ENCODE measurements around the gene RRP1B. TPM values are rescaled to one million over a fixed set of nuclear protein-coding genes. Genes with fewer than 3 reads are reported as not detected.

RRP1B gene
- total RNA-seq, 1 donor from 2014 or later = 45.0 TPM

DNA sequence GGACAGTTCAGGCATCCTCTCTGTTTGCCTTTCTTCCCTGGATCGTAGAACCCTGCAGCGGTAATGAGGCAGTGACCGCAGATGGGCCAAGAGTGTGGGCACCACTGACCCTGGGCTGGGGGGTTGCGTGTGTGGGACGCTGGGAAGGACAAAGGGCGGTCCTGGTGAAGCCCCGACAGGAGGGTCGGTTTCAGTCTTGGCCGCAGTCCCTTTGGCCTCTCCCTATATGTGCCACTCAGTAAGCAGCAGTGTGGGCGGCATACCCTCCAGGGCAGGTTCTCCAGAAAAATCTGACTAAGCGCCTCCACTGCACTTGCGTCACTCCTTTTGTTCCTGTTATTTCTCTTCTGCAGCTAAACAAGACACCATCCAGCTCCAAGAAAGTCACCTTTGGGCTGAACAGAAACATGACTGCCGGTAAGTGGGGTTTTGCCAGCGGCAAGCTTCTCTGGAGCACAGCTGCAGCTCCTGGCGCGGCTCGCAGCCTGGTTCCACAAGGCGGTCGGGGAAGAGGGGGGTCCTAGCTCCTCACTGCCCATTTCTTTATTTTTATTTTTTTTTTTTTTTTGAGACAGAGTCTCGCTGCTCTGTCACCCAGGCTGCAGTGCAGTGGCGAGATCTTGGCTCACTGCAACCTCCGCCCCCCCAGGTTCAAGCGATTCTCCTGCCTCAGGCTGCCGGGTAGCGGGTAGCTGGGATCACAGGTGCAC is 31.9 kb downstream of the RRP1B start:
- Mint-ChIP-seq H3K27ac (peak overlapping the region; percentile 57), H3K9me3 (no peaks in the 10 kb centered on the region), H3K4me1 (no peaks in the 10 kb centered on the region), H3K36me3 (peaks cover 22% of the 10 kb centered on the region), H3K4me3 (no peak overlapping the region), H3K27me3 (ENCODE audit: insufficient read depth, low read depth) (no peaks in the 10 kb centered on the region)
- Histone ChIP-seq H3K27me3 (no peaks in the 10 kb centered on the region), H3K4me1 (no peaks in the 10 kb centered on the region), H4K20me1 (ENCODE audit: low read depth) (no peaks in the 10 kb centered on the region), H3K4me3 (no peak overlapping the region), H3K4me2 (no peak overlapping the region), H3K9ac (no peak overlapping the region), H2AFZ (replicated peaks) (no peak overlapping the region), H3K79me2 (ENCODE audit: low read depth) (no peaks in the 10 kb centered on the region), H3F3A (ENCODE audit: low read depth) (no peaks in the 10 kb centered on the region), H3K9me3 (ENCODE audit: low read depth) (no peaks in the 10 kb centered on the region), H3K36me3 (no peaks in the 10 kb centered on the region), H3K27ac (no peak overlapping the region)
- DNase-seq (ENCODE audit: low spot score) = no peak
- TF ChIP-seq EZH2phosphoT487 (IDR thresholded peaks at IDR 0.05) (no peak), EZH2 (IDR thresholded peaks at IDR 0.05) (no peak)
- TF ChIP-seq, protein P1, sequence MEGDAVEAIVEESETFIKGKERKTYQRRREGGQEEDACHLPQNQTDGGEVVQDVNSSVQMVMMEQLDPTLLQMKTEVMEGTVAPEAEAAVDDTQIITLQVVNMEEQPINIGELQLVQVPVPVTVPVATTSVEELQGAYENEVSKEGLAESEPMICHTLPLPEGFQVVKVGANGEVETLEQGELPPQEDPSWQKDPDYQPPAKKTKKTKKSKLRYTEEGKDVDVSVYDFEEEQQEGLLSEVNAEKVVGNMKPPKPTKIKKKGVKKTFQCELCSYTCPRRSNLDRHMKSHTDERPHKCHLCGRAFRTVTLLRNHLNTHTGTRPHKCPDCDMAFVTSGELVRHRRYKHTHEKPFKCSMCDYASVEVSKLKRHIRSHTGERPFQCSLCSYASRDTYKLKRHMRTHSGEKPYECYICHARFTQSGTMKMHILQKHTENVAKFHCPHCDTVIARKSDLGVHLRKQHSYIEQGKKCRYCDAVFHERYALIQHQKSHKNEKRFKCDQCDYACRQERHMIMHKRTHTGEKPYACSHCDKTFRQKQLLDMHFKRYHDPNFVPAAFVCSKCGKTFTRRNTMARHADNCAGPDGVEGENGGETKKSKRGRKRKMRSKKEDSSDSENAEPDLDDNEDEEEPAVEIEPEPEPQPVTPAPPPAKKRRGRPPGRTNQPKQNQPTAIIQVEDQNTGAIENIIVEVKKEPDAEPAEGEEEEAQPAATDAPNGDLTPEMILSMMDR (IDR thresholded peaks at IDR 0.05) = no peak

DNA sequence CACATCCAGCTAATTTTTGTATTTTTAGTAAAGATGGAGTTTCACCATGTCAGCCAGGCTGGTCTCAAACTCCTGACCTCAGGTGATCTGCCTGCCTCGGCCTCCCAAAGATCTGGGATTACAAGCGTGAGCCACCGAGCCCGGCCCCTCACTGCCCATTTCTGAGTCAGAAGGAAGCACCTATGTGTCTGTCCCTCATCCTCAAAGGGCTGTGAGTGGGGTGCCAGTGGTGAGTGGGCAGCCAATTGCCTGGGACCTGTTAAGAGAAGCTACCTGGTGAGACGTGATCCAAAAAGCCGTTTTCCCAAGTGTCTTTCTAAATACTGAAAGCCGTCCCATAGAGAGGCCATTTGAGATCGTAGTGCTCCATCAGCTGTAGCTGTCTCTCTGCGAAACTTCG is 32.4 kb downstream of the RRP1B start:
- Histone ChIP-seq H4K20me1 (ENCODE audit: low read depth) (no peaks in the 10 kb centered on the region), H3K79me2 (ENCODE audit: low read depth) (no peaks in the 10 kb centered on the region), H3F3A (ENCODE audit: low read depth) (no peaks in the 10 kb centered on the region), H3K27ac (no peak overlapping the region), H3K4me3 (no peak overlapping the region), H2AFZ (replicated peaks) (no peak overlapping the region), H3K4me2 (no peak overlapping the region), H3K36me3 (no peaks in the 10 kb centered on the region), H3K4me1 (no peaks in the 10 kb centered on the region), H3K27me3 (no peaks in the 10 kb centered on the region), H3K9me3 (ENCODE audit: low read depth) (no peaks in the 10 kb centered on the region), H3K9ac (no peak overlapping the region)
- no peak for DNase-seq (ENCODE audit: low spot score)
- Mint-ChIP-seq H3K9me3 (no peaks in the 10 kb centered on the region), H3K27ac (no peak overlapping the region), H3K36me3 (peaks cover 20% of the 10 kb centered on the region), H3K27me3 (ENCODE audit: insufficient read depth, low read depth) (no peaks in the 10 kb centered on the region), H3K4me1 (no peaks in the 10 kb centered on the region), H3K4me3 (no peak overlapping the region)
- TF ChIP-seq, protein P1 (IDR thresholded peaks at IDR 0.05) = no peak

DNA sequence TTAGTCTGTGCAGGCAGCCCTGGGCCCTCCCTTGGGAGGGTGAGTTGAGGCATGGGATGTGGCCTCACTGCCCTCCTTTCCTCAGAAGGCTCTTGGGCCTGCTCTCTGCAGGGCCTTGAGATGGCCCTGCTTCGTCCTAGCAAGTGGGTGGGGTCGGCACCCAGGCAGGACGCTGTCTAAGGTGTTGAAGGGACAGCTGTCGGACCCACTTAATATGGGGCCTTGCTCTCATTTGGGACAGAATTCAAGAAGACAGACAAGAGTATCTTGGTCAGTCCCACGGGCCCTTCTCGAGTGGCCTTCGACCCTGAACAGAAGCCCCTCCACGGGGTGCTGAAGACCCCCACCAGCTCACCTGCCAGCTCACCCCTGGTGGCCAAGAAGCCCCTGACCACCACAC is 33.6 kb downstream of the RRP1B start:
- H3K4me1 Mint-ChIP-seq = peaks cover 4% of the 10 kb centered on the region
- no peaks in the 10 kb centered on the region for H3K9me3 ChIP-seq (ENCODE audit: low read depth)
- H3K27me3 ChIP-seq = no peaks in the 10 kb centered on the region
- H3K4me1 ChIP-seq = no peaks in the 10 kb centered on the region
- no peaks in the 10 kb centered on the region for H3K9me3 Mint-ChIP-seq
- no peak overlapping the region for H3K27ac Mint-ChIP-seq
- no peaks in the 10 kb centered on the region for H3K36me3 ChIP-seq
- H3K27me3 Mint-ChIP-seq (ENCODE audit: insufficient read depth, low read depth) = no peaks in the 10 kb centered on the region
- no peak overlapping the region for H2AFZ ChIP-seq (replicated peaks)
- H3K79me2 ChIP-seq (ENCODE audit: low read depth) = no peaks in the 10 kb centered on the region
- no peak for DNase-seq (ENCODE audit: low spot score)
- no peak overlapping the region for H3K4me3 ChIP-seq
- no peaks in the 10 kb centered on the region for H3F3A ChIP-seq (ENCODE audit: low read depth)
- H4K20me1 ChIP-seq (ENCODE audit: low read depth) = no peaks in the 10 kb centered on the region
- H3K4me3 Mint-ChIP-seq = no peak overlapping the region
- H3K9ac ChIP-seq = no peak overlapping the region
- H3K36me3 Mint-ChIP-seq = peaks cover 19% of the 10 kb centered on the region
- H3K4me2 ChIP-seq = no peak overlapping the region
- TF ChIP-seq EZH2 (IDR thresholded peaks at IDR 0.05) (no peak), EZH2phosphoT487 (IDR thresholded peaks at IDR 0.05) (no peak)
- TF ChIP-seq, protein P1 (IDR thresholded peaks at IDR 0.05) = no peak
- H3K27ac ChIP-seq = no peak overlapping the region

Data from neural progenitor cell (in vitro differentiated cells).